HepG2 (cell line): Measurements from ENCODE around the gene ZDHHC19.

ENCODE experiments used
- BRCA1 ChIP-seq: sonication (generic); formaldehyde crosslinking; IDR thresholded peaks from 2 replicates; pipeline ENCODE4 v1.4.0; 2020; ENCODE audit warnings: missing genetic modification reagents
- BRF2 ChIP-seq: sonication (generic); formaldehyde crosslinking; IDR thresholded peaks from 2 replicates; pipeline ENCODE4 v1.8.1; 2022; ENCODE audit warnings: mild to moderate bottlenecking, missing genetic modification reagents
- HDAC2 ChIP-seq: sonication (generic); formaldehyde crosslinking; IDR thresholded peaks from 2 replicates; pipeline ENCODE4 v1.4.0; 2020; ENCODE audit warnings: missing genetic modification reagents
- RBM22 ChIP-seq: fragments of 200-400 bp; formaldehyde crosslinking; optimal IDR thresholded peaks from 2 replicates; pipeline ENCODE3; 2017; ENCODE audit warnings: mild to moderate bottlenecking, low read length, moderate library complexity
- STAG1 ChIP-seq: sonication (generic); formaldehyde crosslinking; IDR thresholded peaks from 2 replicates; pipeline ENCODE4 v1.4.0; 2020; ENCODE audit warnings: missing genetic modification reagents
- STAT6 ChIP-seq: sonication (generic); formaldehyde crosslinking; IDR thresholded peaks from 2 replicates; pipeline ENCODE4 v1.4.0; 2020; ENCODE audit warnings: missing genetic modification reagents, mild to moderate bottlenecking, borderline replicate concordance
- U2AF1 ChIP-seq: fragments of 200-400 bp; formaldehyde crosslinking; optimal IDR thresholded peaks from 2 replicates; pipeline ENCODE3; 2017; ENCODE audit warnings: mild to moderate bottlenecking, low read depth, low read length
- ZKSCAN1 ChIP-seq: fragments of 150-350 bp; IDR thresholded peaks from 2 replicates; pipeline ENCODE4 v1.6.1; 2014; ENCODE audit warnings: low read length
- ZNF574 ChIP-seq: sonication (generic); formaldehyde crosslinking; IDR thresholded peaks from 2 replicates; pipeline ENCODE4 v1.4.0; 2020; ENCODE audit warnings: missing genetic modification reagents

- no peak for TF ChIP-seq ZNF574 (CRISPR knock-in tag)
- no peak for TF ChIP-seq ZKSCAN1
- TF ChIP-seq U2AF1 = no peak
- TF ChIP-seq HDAC2 (CRISPR knock-in tag) = no peak
- no peak for TF ChIP-seq STAT6 (CRISPR knock-in tag)
- no peak for TF ChIP-seq RBM22
- no peak for TF ChIP-seq BRCA1
- no peak for TF ChIP-seq BRF2 (CRISPR knock-in tag)
- TF ChIP-seq STAG1 = no peak
Observed at GRCh38 chr3:196255776-196256175, 44.6 kb upstream of the ZDHHC19 start.
